Lung (tissue), 12 donors: ENCODE results near the gene HACL1. TPM values are rescaled to one million over a fixed set of nuclear protein-coding genes. Genes with fewer than 3 reads are reported as not detected.

Experiments used
- ATAC-seq: fragments of 200-7000 bp; cut with Tn5 transposase; one replicate; pipeline ENCODE4 v1.9.1; 2020; ENCODE audit warnings: moderate number of reproducible peaks; ENCODE audit not compliant: insufficient read depth, low FRiP score
- DNase-seq, 3 donors: peaks; one replicate each; pipeline ENCODE4 v3.0.0-alpha.2; 2013 to 2017
- H3K27ac ChIP-seq, 2 donors: one replicate each; pipeline ENCODE4 v1.5.1; 2013; ENCODE audit warnings: mild to moderate bottlenecking in 2 of 2, moderate library complexity in 2 of 2, control low read depth in 1 of 2, inconsistent platforms in 1 of 2, low read depth in 1 of 2, low read length in 1 of 2
- H3K27me3 ChIP-seq, 3 donors: one replicate each; pipeline ENCODE4 v1.5.1; 2013; ENCODE audit warnings: low read length in 2 of 3; ENCODE audit not compliant: control insufficient read depth in 3 of 3, insufficient read depth in 3 of 3
- H3K36me3 ChIP-seq, 4 donors: one replicate each; pipeline ENCODE4 v1.5.1; 2013; ENCODE audit warnings: low read length in 4 of 4, mild to moderate bottlenecking in 1 of 4, moderate library complexity in 1 of 4; ENCODE audit not compliant: control insufficient read depth in 4 of 4, insufficient read depth in 4 of 4
- H3K4me1 ChIP-seq, 5 donors: one replicate each; pipeline ENCODE4 v1.5.1; 2013; ENCODE audit warnings: low read length in 5 of 5, mild to moderate bottlenecking in 2 of 5, moderate library complexity in 1 of 5; ENCODE audit not compliant: control insufficient read depth in 5 of 5, insufficient read depth in 5 of 5
- H3K4me3 ChIP-seq: one replicate; pipeline ENCODE4 v1.5.1; 2013; ENCODE audit warnings: mild to moderate bottlenecking, control low read depth, moderate library complexity
- H3K9ac ChIP-seq, 2 donors: one replicate each; pipeline ENCODE4 v1.5.1; 2013; ENCODE audit warnings: low read length in 2 of 2, control low read depth in 1 of 2; ENCODE audit not compliant: insufficient read depth in 1 of 2
- H3K9me3 ChIP-seq, 4 donors: one replicate each; pipeline ENCODE4 v1.5.1; 2013; ENCODE audit warnings: low read length in 3 of 4, mild to moderate bottlenecking in 1 of 4, moderate library complexity in 1 of 4; ENCODE audit not compliant: control insufficient read depth in 4 of 4, insufficient read depth in 3 of 4
- WGBS, 2 donors: extraction: QIAGEN DNeasy Blood & Tissue Kit; methylation state at CpG; one replicate each; pipeline ENCODE4 v1.1.7; 2013; 5-methylcytosine and 5-hydroxymethylcytosine counted together
- polyA plus RNA-seq, 2 donors: library from polyadenylated mRNA; stranded (reverse); fragments of 200-250 nt; gene quantifications; one replicate each; pipeline ENCODE4 v1.2.1, GENCODE V29; 2013
- total RNA-seq, 2 donors: library from RNA; depleted of rRNA in 1 of 2; stranded (reverse); fragments of >200 nt in 1 of 2; gene quantifications; one replicate each; pipeline ENCODE4 v1.2.1, GENCODE V29; 2014 to 2021
- TF ChIP-seq, protein P1 (sequence below): IDR thresholded peaks from 2 replicates; pipeline ENCODE4 v1.5.1; 2012; ENCODE audit warnings: mild to moderate bottlenecking; ENCODE audit errors: control extremely low read depth, extremely low read depth
- donor health status: control.
- donor health status: control.
- donor health status: Bipolar disorder and iron deficiency.
- donor health status: healthy.
- donor health status: DM: yes; HTN: yes; CAD: no.

Gene HACL1
- total and polyA plus RNA-seq, 4 donors, result 14.7 to 27.7 (median 21.6) TPM

DNA sequence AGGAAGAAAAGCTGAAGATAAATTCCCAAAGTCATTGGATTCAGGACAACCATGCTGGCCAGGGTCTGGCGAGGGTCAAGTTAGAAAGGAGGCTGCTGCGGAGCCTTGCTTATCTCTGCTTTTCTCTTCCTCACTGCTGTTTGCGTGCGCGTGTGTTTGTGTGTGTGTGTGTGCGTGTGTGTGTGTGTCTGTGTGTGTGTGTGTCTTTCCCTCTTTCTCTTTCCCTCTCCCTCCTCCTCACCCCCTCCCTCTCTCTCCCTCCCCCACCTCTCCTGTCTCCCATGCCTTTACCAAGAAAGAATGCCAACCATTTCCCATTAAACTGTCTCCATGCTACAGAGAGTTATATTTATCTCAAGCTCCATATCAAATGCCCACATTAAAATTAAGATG is 79.8 kb downstream of the HACL1 start, which contains the start of gene COLQ:
TSS of gene COLQ (minus strand) at position 134 of the 393 bp plus-strand sequence. CDS start at position 53, 81 bp downstream.
- Histone ChIP-seq H3K4me1 (peaks cover 0 to 24% (median 8%) of the 10 kb centered on the region in 5 donors), H3K27ac (peak within 1 kb of the TSS in 1 of 2 donors; percentile 79), H3K4me3 (no peak within 1 kb of the TSS), H3K36me3 (no peaks in the 10 kb centered on the region), H3K27me3 (no peaks in the 10 kb centered on the region), H3K9me3 (no peaks in the 10 kb centered on the region), H3K9ac (no peak within 1 kb of the TSS)
- ATAC-seq (no peak), DNase-seq (peak; percentile 28 to 49 (median 40))
- TF ChIP-seq, protein P1, sequence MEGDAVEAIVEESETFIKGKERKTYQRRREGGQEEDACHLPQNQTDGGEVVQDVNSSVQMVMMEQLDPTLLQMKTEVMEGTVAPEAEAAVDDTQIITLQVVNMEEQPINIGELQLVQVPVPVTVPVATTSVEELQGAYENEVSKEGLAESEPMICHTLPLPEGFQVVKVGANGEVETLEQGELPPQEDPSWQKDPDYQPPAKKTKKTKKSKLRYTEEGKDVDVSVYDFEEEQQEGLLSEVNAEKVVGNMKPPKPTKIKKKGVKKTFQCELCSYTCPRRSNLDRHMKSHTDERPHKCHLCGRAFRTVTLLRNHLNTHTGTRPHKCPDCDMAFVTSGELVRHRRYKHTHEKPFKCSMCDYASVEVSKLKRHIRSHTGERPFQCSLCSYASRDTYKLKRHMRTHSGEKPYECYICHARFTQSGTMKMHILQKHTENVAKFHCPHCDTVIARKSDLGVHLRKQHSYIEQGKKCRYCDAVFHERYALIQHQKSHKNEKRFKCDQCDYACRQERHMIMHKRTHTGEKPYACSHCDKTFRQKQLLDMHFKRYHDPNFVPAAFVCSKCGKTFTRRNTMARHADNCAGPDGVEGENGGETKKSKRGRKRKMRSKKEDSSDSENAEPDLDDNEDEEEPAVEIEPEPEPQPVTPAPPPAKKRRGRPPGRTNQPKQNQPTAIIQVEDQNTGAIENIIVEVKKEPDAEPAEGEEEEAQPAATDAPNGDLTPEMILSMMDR, result no peak
- WGBS, 2 donors, result 7 to 32% methylated on average over 6 of the region's 6 CpGs

DNA sequence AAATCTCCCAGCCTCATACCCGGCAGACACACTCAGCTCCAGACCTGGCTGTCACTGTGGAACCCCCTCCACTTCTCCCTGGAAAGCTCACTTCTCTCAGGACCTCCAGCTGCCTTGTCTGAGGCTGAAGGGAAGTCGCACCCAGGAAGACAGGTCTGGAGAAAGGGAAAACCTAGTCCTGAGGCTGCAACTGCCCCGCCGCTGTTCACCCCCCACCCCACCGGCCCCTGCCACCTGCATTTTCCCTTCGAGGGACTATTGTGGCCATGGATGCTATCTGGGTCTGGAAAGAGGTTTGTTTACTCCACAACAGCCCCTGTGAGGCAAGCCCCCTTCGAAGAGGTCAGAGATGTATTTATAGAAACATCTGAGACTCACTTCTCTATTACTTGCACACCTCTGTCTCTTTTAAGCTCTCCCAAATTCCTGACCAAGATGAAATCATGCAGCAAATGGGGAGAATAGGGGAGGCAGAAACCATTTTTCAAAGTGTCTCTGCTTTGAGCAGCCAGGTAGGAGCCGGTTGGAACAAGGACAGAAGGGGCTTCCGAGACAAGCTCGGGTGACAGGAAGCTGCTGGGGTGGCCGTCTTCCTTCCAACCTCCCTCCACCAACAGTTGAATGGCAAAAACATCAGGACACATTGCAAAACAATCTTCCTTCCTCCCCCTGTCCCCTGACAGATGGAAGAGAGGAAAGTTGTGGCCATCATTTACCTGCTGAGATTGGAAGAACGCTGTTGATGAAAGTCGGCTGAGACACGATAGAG is 80.4 kb downstream of the HACL1 start:
- no peak overlapping the region for H3K9ac ChIP-seq
- no peak for DNase-seq

DNA sequence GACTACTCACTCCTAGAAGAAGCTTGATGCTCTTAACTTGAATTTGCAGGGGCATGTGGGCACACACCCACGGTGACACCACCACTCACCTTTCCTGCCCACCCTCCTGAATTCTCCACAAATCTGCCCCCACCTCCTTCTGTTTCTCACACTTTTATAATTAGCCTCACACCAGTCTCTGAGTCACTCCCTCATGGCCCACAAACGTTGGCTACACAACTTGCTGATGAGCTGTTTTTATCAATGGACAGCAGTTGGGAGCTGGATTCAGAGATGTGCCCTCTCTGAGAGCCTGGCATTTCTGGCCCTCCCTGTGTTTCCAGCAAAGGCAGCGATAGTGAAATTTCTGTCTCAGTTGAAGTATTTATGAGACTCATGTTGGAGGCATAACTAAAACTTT is 81.2 kb downstream of the HACL1 start:
- Histone ChIP-seq H3K9me3 (no peaks in the 10 kb centered on the region), H3K27ac (peak overlapping the region in 1 of 2 donors; percentile 79), H3K4me3 (no peak overlapping the region), H3K4me1 (peaks cover 0 to 22% (median 8%) of the 10 kb centered on the region in 5 donors), H3K36me3 (no peaks in the 10 kb centered on the region), H3K9ac (no peak overlapping the region), H3K27me3 (no peaks in the 10 kb centered on the region)
- ATAC-seq (no peak), DNase-seq (no peak)
- TF ChIP-seq, protein P1, result no peak
- WGBS, 2 donors, result 48 to 54% methylated on average over 3 of the region's 3 CpGs

More for the DNA sequence above, 80.4 kb downstream of the HACL1 start:
- TF ChIP-seq, protein P1, result no peak
- H3K4me1 ChIP-seq, result peaks cover 0 to 22% (median 8%) of the 10 kb centered on the region in 5 donors
- ATAC-seq, result no peak
- no peaks in the 10 kb centered on the region for H3K9me3 ChIP-seq
- H3K27me3 ChIP-seq, result no peaks in the 10 kb centered on the region
- no peaks in the 10 kb centered on the region for H3K36me3 ChIP-seq
- peak overlapping the region in 1 of 2 donors; percentile 79 for H3K27ac ChIP-seq
- 20 to 44% methylated on average over 14 of the region's 14 CpGs for WGBS, 2 donors
- no peak overlapping the region for H3K4me3 ChIP-seq
